Activated CD8-positive, alpha-beta T cell treated with anti-CD3 and anti-CD28 coated beads, Interleukin-2, amount 10 ng/mL, durations not matched to agents 7 days and 5 days (primary cell): ENCODE data around the gene MAD1L1. TPM values are rescaled to one million over a fixed set of nuclear protein-coding genes. Genes with fewer than 3 reads are reported as not detected.

ENCODE experiments used
- ATAC-seq: fragments of 150-1000 bp; cut with Tn5 transposase; one replicate; pipeline ENCODE4 v1.10.0; 2021; ENCODE audit warnings: moderate library complexity
- CTCF ChIA-PET: fragments of 350-600 bp; sonication (Branson Sonifier 250); formaldehyde crosslinking; loops from one replicate; lab custom pipeline; 2021; ENCODE audit warnings: antibody characterized with exemption; lab: Charles Lee
- POLR2A ChIA-PET: fragments of 350-600 bp; sonication (Branson Sonifier 250); formaldehyde crosslinking; loops from one replicate; lab custom pipeline; 2021; ENCODE audit warnings: antibody characterized with exemption; lab: Charles Lee
- DNase-seq: peaks from one replicate; pipeline ENCODE4 v3.0.0-alpha.2; 2020
- H3K27ac Mint-ChIP-seq: one replicate; pipeline ENCODE4 v1.8.0; 2021; ENCODE audit warnings: mild to moderate bottlenecking, mixed read lengths
- H3K27me3 Mint-ChIP-seq: one replicate; pipeline ENCODE4 v1.8.0; 2021; ENCODE audit warnings: low read depth, mixed read lengths
- H3K36me3 Mint-ChIP-seq: one replicate; pipeline ENCODE4 v1.8.0; 2021; ENCODE audit warnings: low read depth, mixed read lengths
- H3K4me1 Mint-ChIP-seq: one replicate; pipeline ENCODE4 v1.8.0; 2021; ENCODE audit warnings: low read depth, mixed read lengths
- H3K4me3 Mint-ChIP-seq: one replicate; pipeline ENCODE4 v1.8.0; 2021; ENCODE audit warnings: mild to moderate bottlenecking, mixed read lengths
- H3K9me3 Mint-ChIP-seq: one replicate; pipeline ENCODE4 v1.8.0; 2022; ENCODE audit warnings: mixed read lengths; ENCODE audit not compliant: insufficient read depth
- total RNA-seq, 2 experiments: library from RNA; stranded (reverse); gene quantifications; one replicate each; pipeline ENCODE4 v1.2.3, GENCODE V29; 2021

The MAD1L1 gene
- total RNA-seq, 2 experiments from 2014 or later, result 79.8 to 82.7 TPM

GRCh38 chr7:1919539-1920265 is 313.0 kb downstream of the MAD1L1 start:
- POLR2A ChIA-PET, result interaction anchor here (1.2 kb wide), 1 partner anchor 20 kb away, joined by 4 read pairs; no protein-coding TSS in a partner anchor
- Mint-ChIP-seq H3K9me3 (no peaks in the 10 kb centered on the region), H3K4me1 (peaks cover 61% of the 10 kb centered on the region), H3K36me3 (peaks cover 31% of the 10 kb centered on the region), H3K4me3 (peak overlapping the region; percentile 73), H3K27me3 (peaks cover 15% of the 10 kb centered on the region), H3K27ac (peak overlapping the region; percentile 82)
- CTCF ChIA-PET, result no interaction called here
- peak; percentile 15 for ATAC-seq
- DNase-seq, result no peak

GRCh38 chr7:1918881-1919525 is 313.7 kb downstream of the MAD1L1 start:
- Mint-ChIP-seq H3K9me3 (no peaks in the 10 kb centered on the region), H3K36me3 (peaks cover 26% of the 10 kb centered on the region), H3K4me3 (no peak overlapping the region), H3K4me1 (peaks cover 54% of the 10 kb centered on the region), H3K27ac (no peak overlapping the region), H3K27me3 (peaks cover 11% of the 10 kb centered on the region)
- POLR2A ChIA-PET, result interaction anchor here (1.2 kb wide), 1 partner anchor 21 kb away, joined by 4 read pairs; no protein-coding TSS in a partner anchor
- CTCF ChIA-PET, result no interaction called here
- DNase-seq (no peak), ATAC-seq (no peak)

GRCh38 chr7:1918063-1918645 is 314.6 kb downstream of the MAD1L1 start:
- H3K27ac Mint-ChIP-seq, result no peak overlapping the region
- ATAC-seq (no peak), DNase-seq (no peak)
- H3K9me3 Mint-ChIP-seq, result no peaks in the 10 kb centered on the region
- CTCF ChIA-PET, result no interaction called here
- H3K36me3 Mint-ChIP-seq, result peaks cover 23% of the 10 kb centered on the region
- no peak overlapping the region for H3K4me3 Mint-ChIP-seq
- peaks cover 9% of the 10 kb centered on the region for H3K27me3 Mint-ChIP-seq
- peaks cover 46% of the 10 kb centered on the region for H3K4me1 Mint-ChIP-seq
- POLR2A ChIA-PET, result no interaction called here

- H3K9me3 Mint-ChIP-seq, result no peaks in the 10 kb centered on the region
- peaks cover 39% of the 10 kb centered on the region for H3K4me1 Mint-ChIP-seq
- no peak overlapping the region for H3K4me3 Mint-ChIP-seq
- DNase-seq (no peak), ATAC-seq (no peak)
- H3K27ac Mint-ChIP-seq, result no peak overlapping the region
- H3K36me3 Mint-ChIP-seq, result peaks cover 17% of the 10 kb centered on the region
- H3K27me3 Mint-ChIP-seq, result peaks cover 9% of the 10 kb centered on the region
- POLR2A ChIA-PET, result no interaction called here
- CTCF ChIA-PET, result no interaction called here
Measured at GRCh38 chr7:1917221-1918062, 315.3 kb downstream of the MAD1L1 start.

GRCh38 chr7:1916601-1916970 is 316.2 kb downstream of the MAD1L1 start:
- Mint-ChIP-seq H3K27me3 (peaks cover 6% of the 10 kb centered on the region), H3K4me1 (peaks cover 31% of the 10 kb centered on the region), H3K9me3 (no peaks in the 10 kb centered on the region), H3K27ac (no peak overlapping the region), H3K4me3 (no peak overlapping the region), H3K36me3 (peaks cover 11% of the 10 kb centered on the region)
- ChIA-PET POLR2A (no interaction called here), CTCF (no interaction called here)
- ATAC-seq, result no peak
- no peak for DNase-seq

GRCh38 chr7:1915956-1916600 is 316.7 kb downstream of the MAD1L1 start:
- Mint-ChIP-seq H3K27ac (no peak overlapping the region), H3K9me3 (no peaks in the 10 kb centered on the region), H3K36me3 (peaks cover 11% of the 10 kb centered on the region), H3K4me1 (peaks cover 26% of the 10 kb centered on the region), H3K27me3 (peaks cover 6% of the 10 kb centered on the region), H3K4me3 (no peak overlapping the region)
- ChIA-PET CTCF (no interaction called here), POLR2A (no interaction called here)
- ATAC-seq (no peak), DNase-seq (no peak)

- Mint-ChIP-seq H3K4me1 (peaks cover 19% of the 10 kb centered on the region), H3K27me3 (peaks cover 2% of the 10 kb centered on the region), H3K36me3 (peaks cover 7% of the 10 kb centered on the region), H3K27ac (no peak overlapping the region), H3K4me3 (no peak overlapping the region), H3K9me3 (no peaks in the 10 kb centered on the region)
- DNase-seq (no peak), ATAC-seq (no peak)
- ChIA-PET CTCF (no interaction called here), POLR2A (no interaction called here)
Measured at GRCh38 chr7:1915326-1915725, 317.4 kb downstream of the MAD1L1 start.

- ChIA-PET POLR2A (no interaction called here), CTCF (no interaction called here)
- no peak for DNase-seq
- H3K4me3 Mint-ChIP-seq, result no peak overlapping the region
- no peak overlapping the region for H3K27ac Mint-ChIP-seq
- no peak for ATAC-seq
- H3K9me3 Mint-ChIP-seq, result no peaks in the 10 kb centered on the region
- H3K4me1 Mint-ChIP-seq, result peaks cover 13% of the 10 kb centered on the region
- peaks cover 2% of the 10 kb centered on the region for H3K27me3 Mint-ChIP-seq
- peaks cover 4% of the 10 kb centered on the region for H3K36me3 Mint-ChIP-seq
Measured at GRCh38 chr7:1914743-1915142, 318.0 kb downstream of the MAD1L1 start.

- H3K4me3 Mint-ChIP-seq, result no peak overlapping the region
- peaks cover 9% of the 10 kb centered on the region for H3K4me1 Mint-ChIP-seq
- DNase-seq, result no peak
- no peak overlapping the region for H3K27ac Mint-ChIP-seq
- no peaks in the 10 kb centered on the region for H3K9me3 Mint-ChIP-seq
- ChIA-PET POLR2A (no interaction called here), CTCF (no interaction called here)
- H3K36me3 Mint-ChIP-seq, result peaks cover under 1% of the 10 kb centered on the region
- no peak for ATAC-seq
- H3K27me3 Mint-ChIP-seq, result no peaks in the 10 kb centered on the region
Measured at GRCh38 chr7:1914321-1914720, 318.4 kb downstream of the MAD1L1 start.

- CTCF ChIA-PET, result no interaction called here
- Mint-ChIP-seq H3K4me1 (peaks cover 3% of the 10 kb centered on the region), H3K27ac (no peak overlapping the region), H3K27me3 (no peaks in the 10 kb centered on the region), H3K4me3 (no peak overlapping the region), H3K36me3 (no peaks in the 10 kb centered on the region), H3K9me3 (no peaks in the 10 kb centered on the region)
- ATAC-seq (no peak), DNase-seq (no peak)
- POLR2A ChIA-PET, result no interaction called here
Measured at GRCh38 chr7:1913466-1914282, 319.1 kb downstream of the MAD1L1 start.
